Breast epithelium (tissue), 3 donors: Measurements from ENCODE around the gene POLR2E.

Source experiments
- POLR2A ChIP-seq: fragments of 450-650 bp; IDR thresholded peaks from one replicate; pipeline ENCODE4 v1.6.1; 2016; ENCODE audit warnings: antibody characterized with exemption, mild to moderate bottlenecking, moderate library complexity
- TF ChIP-seq, protein P1 (sequence below), 3 donors: fragments of 450-650 bp; IDR thresholded peaks; one replicate each; pipeline ENCODE4 v1.5.1; 2016 to 2017; ENCODE audit warnings: antibody characterized with exemption in 3 of 3, mild to moderate bottlenecking in 3 of 3, moderate library complexity in 3 of 3

DNA sequence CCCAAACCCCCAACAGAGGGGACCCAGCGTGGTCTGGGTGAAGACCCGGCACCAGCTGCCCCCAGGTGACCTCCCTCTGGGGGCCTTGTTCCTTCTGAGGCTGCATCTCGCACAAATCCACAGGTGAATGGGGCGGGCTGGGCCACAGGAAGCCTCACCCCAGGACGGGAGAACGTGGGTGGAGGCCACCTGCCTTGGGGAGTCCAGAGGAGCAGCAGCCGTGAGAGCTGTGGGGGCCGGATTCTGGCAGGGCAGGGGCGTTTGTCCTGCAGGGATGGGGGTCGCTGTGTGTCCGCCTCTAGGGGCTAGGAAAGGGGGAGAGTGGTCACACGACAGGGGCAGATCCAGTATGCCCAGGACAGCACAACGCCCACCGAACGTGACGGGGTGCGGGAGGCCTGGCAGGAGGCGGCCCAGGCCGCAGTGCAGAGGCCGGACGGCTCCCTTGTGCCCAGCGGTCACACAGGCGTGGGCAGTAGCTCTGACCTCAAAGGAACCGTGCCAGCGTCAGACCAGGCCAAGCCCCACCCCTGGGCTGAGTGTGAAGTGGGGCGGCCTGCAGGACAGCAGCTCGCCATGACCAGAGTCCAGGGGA is 6.7 kb downstream of the POLR2E start:
- TF ChIP-seq POLR2A: no peak
- TF ChIP-seq, protein P1, sequence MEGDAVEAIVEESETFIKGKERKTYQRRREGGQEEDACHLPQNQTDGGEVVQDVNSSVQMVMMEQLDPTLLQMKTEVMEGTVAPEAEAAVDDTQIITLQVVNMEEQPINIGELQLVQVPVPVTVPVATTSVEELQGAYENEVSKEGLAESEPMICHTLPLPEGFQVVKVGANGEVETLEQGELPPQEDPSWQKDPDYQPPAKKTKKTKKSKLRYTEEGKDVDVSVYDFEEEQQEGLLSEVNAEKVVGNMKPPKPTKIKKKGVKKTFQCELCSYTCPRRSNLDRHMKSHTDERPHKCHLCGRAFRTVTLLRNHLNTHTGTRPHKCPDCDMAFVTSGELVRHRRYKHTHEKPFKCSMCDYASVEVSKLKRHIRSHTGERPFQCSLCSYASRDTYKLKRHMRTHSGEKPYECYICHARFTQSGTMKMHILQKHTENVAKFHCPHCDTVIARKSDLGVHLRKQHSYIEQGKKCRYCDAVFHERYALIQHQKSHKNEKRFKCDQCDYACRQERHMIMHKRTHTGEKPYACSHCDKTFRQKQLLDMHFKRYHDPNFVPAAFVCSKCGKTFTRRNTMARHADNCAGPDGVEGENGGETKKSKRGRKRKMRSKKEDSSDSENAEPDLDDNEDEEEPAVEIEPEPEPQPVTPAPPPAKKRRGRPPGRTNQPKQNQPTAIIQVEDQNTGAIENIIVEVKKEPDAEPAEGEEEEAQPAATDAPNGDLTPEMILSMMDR (IDR thresholded peaks at IDR 0.05): no peak
